Measurements from ENCODE around the gene HSPB6. TPM values are rescaled to one million over a fixed set of nuclear protein-coding genes. Genes with fewer than 3 reads are reported as not detected.
"Not testable (repeated sequence)": the region's sequence is repeated elsewhere in the genome, so short reads cannot be mapped to it uniquely, and the experiment has no call there.

Gene HSPB6
- total RNA-seq, 1 experiment from 2014 or later, result 0.71 TPM

- Mint-ChIP-seq H3K27ac (ENCODE audit: unreplicated experiment) (peak within 1 kb of the TSS; percentile 55), H3K27me3 (ENCODE audit: unreplicated experiment) (no peaks in the 10 kb centered on the region), H3K4me1 (ENCODE audit: low read depth, unreplicated experiment) (peaks cover 13% of the 10 kb centered on the region), H3K36me3 (ENCODE audit: insufficient read depth, unreplicated experiment) (peaks cover 11% of the 10 kb centered on the region), H3K4me3 (ENCODE audit: low read depth, unreplicated experiment) (peak within 1 kb of the TSS; percentile 69), H3K9me3 (ENCODE audit: low read depth, unreplicated experiment) (no peaks in the 10 kb centered on the region)
- intact Hi-C loops (cut with micrococcal nuclease; ENCODE audit: unreplicated experiment), result no loop called here
- no TSS peak for BruUV-seq (replicated peaks)
- CTCF ChIA-PET, result no interaction called here
- DNase-seq, result peak; percentile 100
- TF ChIP-seq CTCF (IDR thresholded peaks at IDR 0.05; ENCODE audit: unreplicated experiment), result no peak
Observed at GRCh38 chr19:35775298-35776101, 18.7 kb upstream of the HSPB6 start, which contains the start of gene ARHGAP33. Gene ARHGAP33 (plus strand): TSS chr19:35775564. CDS start chr19:35775659, 95 bp downstream.

- no peak for TF ChIP-seq CTCF (IDR thresholded peaks at IDR 0.05; ENCODE audit: unreplicated experiment)
- intact Hi-C loops (cut with micrococcal nuclease; ENCODE audit: unreplicated experiment), result no loop called here
- H3K36me3 Mint-ChIP-seq (ENCODE audit: insufficient read depth, unreplicated experiment), result peaks cover 16% of the 10 kb centered on the region
- peak overlapping the region; percentile 55 for H3K27ac Mint-ChIP-seq (ENCODE audit: unreplicated experiment)
- peak overlapping the region; percentile 69 for H3K4me3 Mint-ChIP-seq (ENCODE audit: low read depth, unreplicated experiment)
- CTCF ChIA-PET, result no interaction called here
- peaks cover 13% of the 10 kb centered on the region for H3K4me1 Mint-ChIP-seq (ENCODE audit: low read depth, unreplicated experiment)
- no TSS peak for BruUV-seq (replicated peaks)
- no peaks in the 10 kb centered on the region for H3K9me3 Mint-ChIP-seq (ENCODE audit: low read depth, unreplicated experiment)
- DNase-seq, result no peak
- no peaks in the 10 kb centered on the region for H3K27me3 Mint-ChIP-seq (ENCODE audit: unreplicated experiment)
Observed at GRCh38 chr19:35775046-35775297, 18.1 kb upstream of the HSPB6 start.

- Mint-ChIP-seq H3K27ac (ENCODE audit: unreplicated experiment) (peak overlapping the region; percentile 55), H3K4me1 (ENCODE audit: low read depth, unreplicated experiment) (peaks cover 13% of the 10 kb centered on the region), H3K36me3 (ENCODE audit: insufficient read depth, unreplicated experiment) (peaks cover 21% of the 10 kb centered on the region), H3K27me3 (ENCODE audit: unreplicated experiment) (no peaks in the 10 kb centered on the region), H3K9me3 (ENCODE audit: low read depth, unreplicated experiment) (no peaks in the 10 kb centered on the region), H3K4me3 (ENCODE audit: low read depth, unreplicated experiment) (peak overlapping the region; percentile 69)
- TF ChIP-seq CTCF (IDR thresholded peaks at IDR 0.05; ENCODE audit: unreplicated experiment), result no peak
- intact Hi-C loops (cut with micrococcal nuclease; ENCODE audit: unreplicated experiment), result no loop called here
- BruUV-seq (replicated peaks), result no TSS peak
- no peak for DNase-seq
- CTCF ChIA-PET, result interaction anchor here (0.6 to 0.8 kb wide), 3 partner anchors 16 to 763 kb away, joined by 3 to 5 read pairs (median 4); no protein-coding TSS in a partner anchor
Observed at GRCh38 chr19:35774274-35775045, 17.6 kb upstream of the HSPB6 start.

- Mint-ChIP-seq H3K27ac (ENCODE audit: unreplicated experiment) (no peak overlapping the region), H3K36me3 (ENCODE audit: insufficient read depth, unreplicated experiment) (peaks cover 29% of the 10 kb centered on the region), H3K9me3 (ENCODE audit: low read depth, unreplicated experiment) (no peaks in the 10 kb centered on the region), H3K27me3 (ENCODE audit: unreplicated experiment) (no peaks in the 10 kb centered on the region), H3K4me1 (ENCODE audit: low read depth, unreplicated experiment) (peaks cover 13% of the 10 kb centered on the region), H3K4me3 (ENCODE audit: low read depth, unreplicated experiment) (no peak overlapping the region)
- no TSS peak for BruUV-seq (replicated peaks)
- no peak for TF ChIP-seq CTCF (IDR thresholded peaks at IDR 0.05; ENCODE audit: unreplicated experiment)
- CTCF ChIA-PET, result interaction anchor here (1.2 to 1.3 kb wide), 2 partner anchors 46 to 109 kb away, joined by 5 to 6 read pairs; no protein-coding TSS in a partner anchor
- DNase-seq, result no peak
- intact Hi-C loops (cut with micrococcal nuclease; ENCODE audit: unreplicated experiment), result no loop called here
Observed at GRCh38 chr19:35773020-35773806, 16.4 kb upstream of the HSPB6 start.

- intact Hi-C loops (cut with micrococcal nuclease; ENCODE audit: unreplicated experiment); H3K27me3 Mint-ChIP-seq (ENCODE audit: unreplicated experiment); H3K4me3 Mint-ChIP-seq (ENCODE audit: low read depth, unreplicated experiment); H3K9me3 Mint-ChIP-seq (ENCODE audit: low read depth, unreplicated experiment); BruUV-seq (replicated peaks); DNase-seq; H3K27ac Mint-ChIP-seq (ENCODE audit: unreplicated experiment): not testable (repeated sequence)
- peaks cover 35% of the 10 kb centered on the region for H3K36me3 Mint-ChIP-seq (ENCODE audit: insufficient read depth, unreplicated experiment)
- CTCF ChIA-PET, result interaction anchor here (1.3 kb wide), 1 partner anchor 47 kb away, joined by 6 read pairs; no protein-coding TSS in a partner anchor
- H3K4me1 Mint-ChIP-seq (ENCODE audit: low read depth, unreplicated experiment), result peaks cover 13% of the 10 kb centered on the region
Observed at GRCh38 chr19:35772362-35772761, 15.5 kb upstream of the HSPB6 start.
